Activated T-cell treated with anti-CD3 and anti-CD28 coated beads for 48 hours (primary cell): ENCODE measurements around the gene DBP.
A peak's percentile ranks its signal among the peaks of the same experiment; 100 is the strongest.

Experiments
- DNase-seq: peaks from one replicate; pipeline ENCODE4 v3.0.0-alpha.2; 2020; ENCODE audit warnings: low read depth

The DBP gene

DNA sequence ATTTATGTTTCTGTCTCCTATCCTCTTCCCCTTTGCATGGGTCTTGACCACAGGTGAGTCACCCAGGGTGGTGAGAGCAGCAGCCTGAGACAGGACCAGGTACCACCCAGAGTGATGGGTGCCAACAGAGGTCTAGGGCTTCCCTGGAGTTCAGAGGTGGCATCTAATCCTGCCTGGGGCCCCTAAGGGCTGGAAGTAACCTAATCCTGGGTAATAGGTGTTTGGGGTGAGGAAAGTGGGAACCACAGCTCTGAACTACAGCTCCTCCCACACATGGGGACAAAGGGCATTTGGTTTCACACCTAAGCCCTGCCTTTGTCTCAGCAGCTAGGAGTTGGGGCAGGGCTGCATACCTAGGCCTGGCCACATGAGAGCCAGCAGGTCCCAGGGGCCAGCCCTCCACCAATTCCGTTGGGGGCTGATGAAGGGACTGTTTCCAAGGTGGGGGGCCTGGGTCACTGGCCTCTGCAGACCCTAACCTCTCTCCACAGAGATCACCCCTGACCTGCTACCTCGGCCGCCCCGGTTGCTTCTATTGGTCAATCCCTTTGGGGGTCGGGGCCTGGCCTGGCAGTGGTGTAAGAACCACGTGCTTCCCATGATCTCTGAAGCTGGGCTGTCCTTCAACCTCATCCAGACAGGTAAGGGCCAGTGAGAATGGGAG lies 9.8 kb downstream of the DBP start:
- no peak for DNase-seq

DNA sequence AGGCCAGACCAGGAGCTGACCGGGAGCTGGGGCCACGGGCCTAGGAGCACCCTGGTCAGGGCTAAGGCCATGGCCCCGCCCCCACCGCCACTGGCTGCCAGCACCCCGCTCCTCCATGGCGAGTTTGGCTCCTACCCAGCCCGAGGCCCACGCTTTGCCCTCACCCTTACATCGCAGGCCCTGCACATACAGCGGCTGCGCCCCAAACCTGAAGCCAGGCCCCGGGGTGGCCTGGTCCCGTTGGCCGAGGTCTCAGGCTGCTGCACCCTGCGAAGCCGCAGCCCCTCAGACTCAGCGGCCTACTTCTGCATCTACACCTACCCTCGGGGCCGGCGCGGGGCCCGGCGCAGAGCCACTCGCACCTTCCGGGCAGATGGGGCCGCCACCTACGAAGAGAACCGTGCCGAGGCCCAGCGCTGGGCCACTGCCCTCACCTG lies 11.3 kb downstream of the DBP start:
- DNase-seq: no peak

DNA sequence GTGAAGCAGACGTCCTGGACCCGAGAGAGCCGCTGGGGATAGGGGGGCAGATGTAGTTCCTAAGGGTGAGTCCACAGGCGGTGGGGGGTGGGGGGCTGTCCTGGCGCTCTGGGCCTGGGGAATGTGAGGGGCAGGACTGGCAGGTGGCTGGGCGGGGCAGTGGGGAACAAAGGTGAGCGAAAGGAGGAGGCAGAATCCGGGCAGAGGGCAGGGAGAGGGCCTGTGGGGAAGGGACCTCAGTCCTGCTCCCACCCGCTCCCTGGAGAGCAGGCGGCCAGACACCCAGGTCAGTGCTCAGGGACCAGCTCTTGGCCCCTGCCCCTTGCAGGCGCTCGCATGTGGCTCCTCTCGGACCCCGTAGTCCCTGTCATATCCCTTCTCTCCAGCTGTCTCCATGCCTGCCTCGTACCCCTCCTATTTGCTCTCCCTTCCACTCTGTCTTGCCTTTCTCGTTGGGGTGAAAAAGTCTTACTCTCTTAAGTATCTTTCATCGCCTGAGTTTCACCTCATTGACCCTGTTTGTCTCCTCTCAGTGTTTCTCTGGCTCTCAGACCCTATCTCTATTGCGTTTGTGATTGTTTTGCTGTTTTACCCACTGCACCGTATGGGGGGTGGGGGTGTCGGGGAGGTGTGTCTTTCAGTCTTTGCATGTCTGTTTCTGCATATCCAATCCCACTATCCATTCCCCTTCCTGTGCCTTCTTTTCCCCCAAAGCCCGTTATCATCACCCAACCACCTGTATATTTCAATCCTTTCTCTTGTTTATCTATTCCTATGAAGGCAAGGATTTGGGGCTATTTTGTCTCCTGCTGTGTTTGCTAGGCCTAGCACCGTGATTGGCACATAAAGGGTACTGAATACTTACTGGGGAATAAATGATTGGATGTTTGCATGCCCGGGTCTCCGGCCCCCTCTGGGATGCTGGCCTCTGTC lies 12.1 kb downstream of the DBP start:
- no peak for DNase-seq

DNA sequence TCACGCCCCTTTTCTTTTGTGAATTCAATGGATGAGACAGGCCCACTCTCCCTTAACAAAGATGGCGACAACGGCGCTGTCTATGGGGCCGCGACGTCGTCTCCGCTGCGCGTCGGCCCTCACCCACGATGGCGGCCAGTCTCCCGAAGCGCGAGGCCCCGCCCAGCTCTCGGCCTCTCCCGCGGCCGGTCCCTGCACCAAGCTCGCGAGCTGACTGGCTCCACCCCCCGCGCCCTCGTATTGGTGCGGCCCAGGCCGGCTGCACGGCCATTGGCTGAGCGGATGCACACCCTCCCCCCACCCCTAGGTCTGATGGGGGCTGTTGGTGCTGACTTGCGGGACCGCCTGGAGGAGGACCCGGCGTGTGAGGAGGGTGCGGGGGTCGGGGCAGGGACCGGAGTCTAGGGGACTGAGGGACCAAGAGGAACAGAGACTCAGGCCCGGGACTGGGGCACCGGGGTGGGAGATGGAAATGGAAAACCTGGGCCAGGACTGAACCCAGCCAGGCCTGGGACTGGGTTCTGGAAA lies 13.0 kb downstream of the DBP start:
- DNase-seq: peak; percentile 99

DNA sequence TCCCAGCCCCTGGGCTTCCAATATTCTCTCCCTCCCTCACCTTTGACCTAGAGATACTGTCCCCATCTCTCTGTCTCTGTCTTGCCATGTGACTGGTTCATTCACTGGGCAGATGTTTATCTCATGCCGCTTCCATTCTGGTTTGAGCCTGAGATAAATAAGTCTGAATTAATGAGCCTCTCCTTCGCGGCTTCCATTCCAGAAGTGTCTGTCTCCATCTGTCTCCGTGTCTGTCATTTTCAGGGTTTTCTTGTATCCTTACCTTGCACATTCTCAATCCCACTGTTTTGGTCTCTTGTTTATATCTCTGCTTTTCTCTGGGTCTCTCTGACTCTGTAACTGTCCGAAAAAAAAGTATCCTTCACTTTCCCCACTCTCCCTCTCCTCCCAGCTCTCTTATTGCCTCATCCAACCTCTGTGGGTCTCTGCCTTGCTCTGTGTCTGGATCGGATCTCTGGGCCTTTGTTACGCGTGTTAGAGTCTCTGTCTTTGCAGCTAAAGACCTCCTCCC lies 13.6 kb downstream of the DBP start:
- no peak for DNase-seq

DNA sequence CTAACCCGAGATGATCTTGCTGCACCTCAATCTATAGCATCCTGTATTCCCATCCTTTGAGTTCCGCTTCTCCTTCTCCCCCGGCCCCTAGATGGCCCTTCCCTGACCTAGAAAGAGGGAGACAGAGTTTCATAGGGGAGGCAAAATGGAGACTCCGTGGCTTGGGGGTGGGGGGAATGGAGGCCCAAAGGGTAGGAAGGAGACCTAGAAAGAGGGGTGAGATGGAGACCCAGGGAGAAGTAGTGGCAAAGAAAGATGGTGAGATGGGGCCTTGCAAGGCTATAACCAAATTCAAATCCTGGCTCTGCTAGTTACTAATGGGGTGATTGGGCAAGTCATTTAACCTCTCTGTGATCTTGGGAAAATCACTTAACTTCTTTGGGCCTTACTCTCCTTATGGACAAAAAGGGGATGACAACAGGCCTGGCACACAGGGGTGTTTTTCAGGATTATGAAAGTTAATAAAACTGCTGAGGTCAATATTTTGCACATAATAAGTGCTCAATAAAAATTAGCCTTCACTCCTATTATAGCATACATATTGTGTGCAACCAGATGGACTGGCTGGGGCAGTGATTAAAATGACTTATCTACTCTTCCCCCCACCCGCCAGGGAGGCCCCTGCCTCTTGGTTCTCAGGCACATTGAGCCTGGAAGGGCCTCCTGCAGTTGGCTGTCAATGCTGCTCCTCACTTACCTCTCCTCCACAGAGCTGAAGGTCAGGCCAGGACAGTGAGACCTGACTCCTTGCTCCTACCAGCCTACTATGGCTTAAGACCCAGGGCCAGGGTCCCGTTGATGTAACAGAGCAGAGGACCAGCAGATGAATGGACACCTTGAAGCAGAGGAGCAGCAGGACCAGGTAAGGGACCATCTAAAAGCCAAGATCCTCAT lies 17.2 kb downstream of the DBP start:
- no peak for DNase-seq

DNA sequence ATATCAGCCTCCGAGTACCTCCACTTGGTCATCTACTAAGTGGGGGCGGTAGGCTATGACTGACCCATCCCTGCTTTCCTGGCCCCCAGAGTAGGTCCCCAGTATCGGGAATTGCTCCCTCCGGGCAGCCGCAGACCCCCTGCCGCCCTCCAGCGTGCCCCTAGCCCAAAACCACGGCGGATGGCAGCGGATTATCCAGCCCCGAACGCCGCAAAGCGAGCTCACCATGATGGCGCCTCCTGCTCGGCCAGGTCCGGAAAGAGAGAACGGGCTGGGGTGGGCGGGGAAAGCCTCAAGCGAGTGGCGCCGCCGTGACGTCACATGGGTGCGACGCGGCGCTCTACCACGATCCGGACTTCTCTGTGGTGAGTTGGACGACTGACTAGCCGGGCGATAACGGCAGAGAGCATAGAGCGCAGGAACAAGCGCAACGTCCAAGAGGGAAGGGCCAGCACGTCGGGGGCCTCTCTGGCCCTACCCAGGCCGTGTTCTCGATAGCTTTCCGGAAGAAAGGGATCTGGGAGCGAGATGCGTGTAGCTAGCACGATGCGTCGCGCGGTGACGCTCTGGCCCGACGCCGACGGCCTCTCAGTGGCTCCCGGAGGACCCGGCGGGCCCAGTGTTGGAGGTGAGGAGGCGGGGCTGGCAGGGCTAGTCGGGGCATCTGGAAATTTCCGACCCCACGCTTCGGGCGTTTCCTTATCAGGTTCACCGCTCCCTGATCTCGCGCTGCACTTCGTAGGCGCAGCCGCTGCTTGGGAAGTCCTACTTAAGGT lies 18.1 kb downstream of the DBP start, which contains the start of the genes RPL18 and SPHK2:
Gene RPL18, minus strand, starts transcription at position 263 of the 776 bp plus-strand sequence. Its CDS starts 35 bp downstream, at position 228.
Gene SPHK2, plus strand, starts transcription at position 591 of the 776 bp plus-strand sequence. CDS start 1,009 bp downstream, outside the sequence.
- peak; percentile 94 for DNase-seq

DNA sequence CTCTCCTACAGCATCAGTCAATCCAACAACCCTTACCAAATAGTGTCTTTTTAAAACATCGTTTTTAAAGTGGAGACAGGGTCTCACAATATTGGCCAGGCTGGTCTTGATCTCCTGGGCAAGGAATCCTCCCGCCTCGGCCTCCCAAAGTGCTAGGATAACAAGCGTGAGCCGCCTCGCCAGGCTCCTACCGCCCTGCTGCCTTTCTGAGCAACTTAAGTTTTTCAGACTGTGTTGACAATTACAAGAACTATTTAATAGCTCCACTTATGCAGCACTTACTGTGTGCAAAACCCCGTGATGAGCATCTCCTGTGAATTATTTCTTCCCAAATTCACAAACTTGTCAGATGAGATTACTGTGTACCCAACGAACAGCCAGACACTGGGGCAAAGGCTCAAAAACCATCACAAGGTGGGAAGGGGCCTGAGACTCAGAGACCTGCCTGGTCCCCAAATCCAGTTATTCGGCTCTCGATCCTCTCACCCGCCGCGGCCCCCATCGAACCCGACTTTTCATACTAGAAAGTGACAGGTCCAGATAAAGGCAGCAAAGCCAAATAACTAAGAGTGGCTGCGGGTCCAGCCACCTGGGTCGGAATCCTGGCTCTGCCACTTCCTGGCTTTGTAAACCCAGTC lies 18.8 kb downstream of the DBP start:
- DNase-seq: no peak

DNA sequence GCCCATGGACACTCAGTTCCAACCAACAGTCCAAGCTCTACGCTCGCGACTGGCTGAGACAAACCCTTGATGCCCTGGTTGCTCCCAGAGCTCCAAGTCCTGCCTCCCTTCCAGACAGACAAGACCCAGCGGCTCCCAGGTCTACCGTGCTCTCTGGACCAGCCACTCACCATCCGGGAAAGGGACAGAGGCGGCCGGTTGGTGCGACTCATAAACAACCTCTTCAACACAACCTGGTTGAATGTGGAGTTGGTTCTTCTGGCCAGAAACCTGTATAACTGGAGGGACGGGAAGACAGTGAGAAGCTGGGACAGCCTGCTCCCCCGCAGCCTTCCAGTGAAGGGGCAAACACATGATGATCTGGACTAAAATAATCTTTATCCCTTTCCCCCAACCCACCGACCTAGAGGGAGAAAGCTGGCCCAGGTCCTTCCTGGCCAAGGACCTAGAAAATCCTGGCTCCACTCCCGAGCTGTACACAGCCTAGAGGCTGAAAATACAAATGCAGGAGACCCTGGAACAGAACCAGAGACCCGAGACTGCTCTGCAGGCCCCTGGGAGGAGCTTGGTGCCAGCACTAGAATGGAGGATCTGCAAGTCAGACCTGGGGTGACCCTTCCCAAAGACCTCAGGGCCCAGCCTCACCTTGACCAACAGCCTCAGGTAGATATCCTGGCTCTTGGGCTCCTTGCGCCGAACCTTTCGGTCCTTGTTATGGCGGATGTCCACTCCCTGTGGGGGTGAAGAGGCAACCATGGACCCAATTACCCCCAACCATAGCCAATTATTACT lies 19.8 kb downstream of the DBP start:
- no peak for DNase-seq

DNA sequence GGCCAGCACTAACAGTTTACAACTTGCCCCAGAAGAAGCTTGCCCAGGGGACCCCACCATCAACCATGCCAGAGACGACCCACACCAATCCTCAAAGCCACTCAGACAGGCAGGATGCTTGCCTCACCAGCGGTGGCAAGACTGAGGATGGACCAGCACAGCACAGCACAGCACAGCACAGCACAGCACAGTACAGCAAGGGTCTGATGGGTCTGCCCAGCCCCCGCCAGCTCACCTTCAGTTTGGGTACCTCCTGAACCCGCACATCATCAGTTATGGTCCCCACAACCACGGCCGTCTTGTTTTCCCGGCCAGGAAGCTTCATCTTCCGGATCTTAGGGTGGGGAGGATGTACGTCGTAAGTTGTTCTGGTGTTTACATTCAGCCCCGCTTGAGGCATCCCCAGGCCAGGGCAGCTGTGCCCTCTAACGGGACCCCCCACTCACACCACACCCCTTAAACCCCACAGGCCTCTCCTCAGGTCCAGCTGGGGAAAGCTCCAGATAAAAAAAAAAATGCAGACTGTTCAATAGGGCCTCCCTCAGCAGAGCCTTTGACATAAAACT lies 20.6 kb downstream of the DBP start:
- DNase-seq: no peak

DNA sequence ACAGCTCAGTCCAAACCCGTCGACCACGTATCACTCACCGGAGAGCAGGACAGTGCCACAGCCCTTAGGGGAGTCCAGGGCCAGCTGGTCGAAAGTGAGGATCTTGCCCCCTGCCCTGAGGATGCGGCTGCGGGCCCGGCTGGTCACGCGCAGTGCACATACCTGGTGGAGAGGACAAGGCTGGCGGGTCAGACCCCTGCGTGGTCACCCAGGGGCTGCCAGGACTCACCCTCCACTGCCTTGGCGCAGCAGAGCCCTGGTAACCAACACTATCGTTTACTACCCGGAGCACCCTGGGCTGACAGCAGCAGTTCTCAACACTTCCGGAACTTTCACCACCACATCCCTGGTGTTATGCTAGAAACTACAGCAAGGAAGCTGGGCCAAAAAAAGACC lies 21.1 kb downstream of the DBP start:
- DNase-seq: no peak

DNA sequence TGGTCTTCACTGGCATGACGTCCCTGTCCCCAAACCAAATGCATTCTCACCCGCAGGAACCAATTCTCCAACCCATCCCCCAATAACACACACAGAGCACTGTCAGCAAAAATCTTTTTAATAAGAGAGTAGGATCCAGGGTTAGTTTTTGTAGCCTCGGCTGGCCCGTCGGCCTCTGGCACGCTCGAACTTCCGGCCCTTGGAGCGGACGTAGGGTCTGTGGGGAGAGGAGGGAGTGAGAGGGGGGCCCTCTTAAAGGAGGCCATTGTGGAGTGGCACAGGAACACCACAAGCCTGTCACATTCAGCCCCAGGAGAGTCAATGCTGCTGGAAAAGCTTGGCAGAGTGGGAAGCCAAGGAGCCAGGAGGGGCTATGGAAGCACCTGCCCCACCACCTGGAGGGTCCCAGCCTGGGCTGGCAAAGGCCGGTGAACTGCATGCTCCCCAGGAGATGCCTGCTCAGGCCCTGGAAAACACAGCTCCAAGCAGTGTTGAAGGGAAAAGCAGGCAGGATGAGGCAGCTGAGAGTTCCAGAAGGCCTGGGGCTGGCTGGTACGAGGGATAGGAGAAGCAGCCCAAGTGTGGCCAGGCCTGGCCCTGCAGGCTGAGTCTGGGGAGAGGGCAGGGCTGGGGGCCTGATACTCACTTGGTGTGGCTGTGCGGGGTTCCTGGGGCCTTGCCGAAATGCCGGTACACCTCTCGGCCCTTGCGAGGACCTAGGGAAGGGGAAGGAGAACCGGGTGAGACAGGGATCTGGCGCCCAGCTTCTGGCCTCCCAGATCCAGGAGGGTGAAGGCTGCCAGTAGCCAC lies 21.7 kb downstream of the DBP start:
- DNase-seq: no peak

DNA sequence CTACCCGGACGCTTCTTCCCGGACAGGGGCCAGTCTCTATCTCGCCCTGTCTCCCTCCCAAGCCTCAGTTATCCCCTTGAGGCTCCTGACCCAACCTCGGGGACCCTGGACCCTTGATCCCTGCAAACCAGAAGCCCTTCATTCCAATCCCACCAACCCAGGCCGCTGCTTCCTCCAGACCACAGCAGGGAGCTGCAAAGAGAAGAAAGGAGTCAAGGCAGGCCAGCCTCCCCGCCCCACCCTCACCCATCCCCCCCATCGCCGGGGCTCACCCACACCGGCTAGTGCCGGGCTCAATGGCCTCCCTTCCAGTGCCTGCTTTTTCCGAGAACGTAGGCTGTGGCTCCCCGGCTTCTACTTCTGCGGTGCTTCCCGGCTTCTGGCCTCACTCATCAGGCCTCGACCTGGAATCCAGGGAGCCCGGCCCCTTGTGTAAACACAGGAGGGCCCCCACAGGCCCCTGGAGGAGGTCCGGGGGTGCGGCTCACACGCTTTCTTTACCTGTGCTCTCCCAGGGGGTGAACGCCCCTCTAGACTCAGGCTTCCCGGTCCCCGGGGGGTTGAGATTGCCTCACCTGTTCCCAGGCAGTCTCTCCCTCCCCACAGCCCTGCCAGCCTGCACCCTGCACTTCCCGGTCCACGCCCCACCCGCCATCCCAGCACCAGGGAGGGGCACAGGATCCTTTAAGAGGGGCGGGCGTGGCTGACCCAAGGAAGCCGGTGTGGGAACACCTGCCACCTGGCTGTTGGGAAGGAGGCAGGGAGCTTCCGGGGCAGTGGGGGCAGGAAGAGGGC lies 22.5 kb downstream of the DBP start, which contains the start of gene FAM83E:
Gene FAM83E, minus strand, starts transcription at position 641 of the 795 bp plus-strand sequence. CDS start 1,704 bp downstream, outside the sequence.
- DNase-seq: no peak

DNA sequence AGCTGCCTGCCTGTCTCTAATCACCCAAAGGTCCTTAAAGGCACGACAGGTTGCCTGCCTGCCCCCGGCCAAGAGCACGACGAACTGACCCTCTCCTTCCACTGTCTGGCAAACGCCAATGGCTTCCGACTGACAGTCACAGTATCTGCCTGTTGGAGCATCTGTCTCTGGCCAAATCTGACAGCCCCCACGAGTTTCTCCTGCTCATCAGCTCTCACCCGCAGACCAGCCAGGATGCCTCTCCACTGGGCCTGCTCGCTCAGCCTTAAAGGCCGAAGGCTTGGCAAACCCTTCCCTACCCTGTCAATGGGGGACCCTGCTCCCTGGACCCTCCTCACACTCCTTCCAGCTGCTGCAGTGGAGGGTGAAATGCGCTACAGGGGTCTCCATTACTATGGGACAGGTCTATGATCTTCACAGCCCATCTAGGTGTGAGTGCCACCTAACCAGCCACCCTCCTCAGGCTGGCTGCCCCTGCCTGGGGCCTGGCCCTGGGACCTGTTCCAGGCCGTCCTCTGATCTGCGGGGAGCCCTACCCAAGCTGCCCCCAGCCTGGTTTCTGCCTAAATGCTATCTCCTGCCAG lies 23.2 kb downstream of the DBP start:
- no peak for DNase-seq

DNA sequence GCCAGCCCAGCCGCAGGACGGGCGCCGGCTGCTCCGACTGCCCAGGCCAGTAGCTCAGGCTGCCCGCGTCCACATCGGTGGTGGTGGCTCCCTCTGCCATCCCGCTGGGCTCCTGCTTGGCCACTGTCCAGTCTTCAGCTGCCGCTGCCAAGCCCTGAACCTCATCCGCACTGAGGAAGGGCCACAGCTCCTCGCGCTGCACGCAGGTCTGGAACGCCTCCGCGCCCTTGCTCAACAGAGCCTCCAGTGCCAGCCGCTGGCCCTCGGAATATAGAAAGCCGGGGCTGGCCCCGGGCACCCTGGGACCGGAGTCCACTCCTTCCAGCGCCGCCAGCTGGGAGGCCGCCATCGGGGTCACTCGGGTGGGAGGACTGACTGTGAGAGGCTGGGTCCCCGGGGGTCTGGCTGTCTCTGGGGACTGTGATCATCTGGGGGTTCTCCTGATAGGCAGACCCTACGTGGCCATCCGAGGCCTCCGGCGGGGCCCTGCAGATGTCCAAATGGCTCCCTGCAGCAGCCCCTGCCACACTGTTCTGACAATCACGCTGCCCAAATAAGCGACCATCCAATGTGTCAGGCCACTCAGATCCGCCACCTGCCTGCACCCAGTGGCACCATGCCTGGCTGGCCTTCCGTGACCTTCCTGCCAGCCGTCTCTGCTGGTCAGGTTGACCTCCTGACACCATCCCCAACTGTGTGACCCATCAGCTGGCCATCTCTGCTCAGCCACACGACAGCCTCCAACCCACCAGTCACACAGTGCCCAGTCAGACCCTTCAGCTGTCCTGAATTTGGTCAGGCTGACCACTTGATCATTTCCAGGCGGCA lies 23.9 kb downstream of the DBP start:
- DNase-seq: no peak

DNA sequence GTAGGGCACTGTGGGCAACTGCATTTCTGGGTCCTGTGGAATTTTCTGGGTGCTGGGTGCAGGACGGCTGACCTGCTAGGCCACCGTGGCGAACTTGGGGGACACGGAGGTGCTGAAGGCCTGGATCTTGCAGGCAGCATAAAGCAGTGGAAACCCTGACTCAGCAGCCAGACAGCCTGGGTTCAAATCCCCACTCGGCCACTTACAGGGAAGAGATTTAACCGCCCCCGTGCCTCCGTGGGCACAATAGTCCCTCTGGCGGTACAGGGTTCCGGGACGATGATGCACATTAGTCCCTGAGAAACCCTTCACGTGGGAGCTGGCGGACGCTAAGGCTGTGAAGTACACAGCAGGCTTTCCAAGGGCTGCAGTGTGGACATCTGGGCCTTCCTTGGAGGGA lies 25.3 kb downstream of the DBP start:
- no peak for DNase-seq
